ENCODE results near the gene HLA-A.

DNA sequence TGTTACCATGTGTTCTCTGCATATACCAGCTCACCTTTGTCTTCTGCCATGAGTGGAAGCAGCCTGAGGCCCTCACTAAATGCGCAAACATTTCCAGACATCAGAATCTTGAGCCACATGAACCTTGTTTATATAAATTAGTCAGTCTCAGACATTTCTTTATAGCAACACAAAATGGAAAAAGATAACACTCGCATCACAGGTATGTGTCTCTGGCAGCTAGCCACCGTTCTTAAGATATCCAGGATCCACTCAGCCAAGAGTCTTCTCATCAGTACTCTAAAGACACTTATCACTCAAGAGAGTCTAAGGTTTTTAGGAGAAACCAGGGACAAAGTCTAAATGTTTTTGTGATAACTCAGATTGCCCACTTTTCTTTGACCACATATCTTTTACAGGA, 43.1 kb upstream of the HLA-A start:
- no peak for TF ChIP-seq ZNF660 (CRISPR knock-in tag; IDR thresholded peaks at IDR 0.05; ENCODE audit: borderline replicate concordance, low read depth)
- TF ChIP-seq DNMT1 (CRISPR knock-in tag; IDR thresholded peaks at IDR 0.05), result no peak
- TF ChIP-seq, protein P1, sequence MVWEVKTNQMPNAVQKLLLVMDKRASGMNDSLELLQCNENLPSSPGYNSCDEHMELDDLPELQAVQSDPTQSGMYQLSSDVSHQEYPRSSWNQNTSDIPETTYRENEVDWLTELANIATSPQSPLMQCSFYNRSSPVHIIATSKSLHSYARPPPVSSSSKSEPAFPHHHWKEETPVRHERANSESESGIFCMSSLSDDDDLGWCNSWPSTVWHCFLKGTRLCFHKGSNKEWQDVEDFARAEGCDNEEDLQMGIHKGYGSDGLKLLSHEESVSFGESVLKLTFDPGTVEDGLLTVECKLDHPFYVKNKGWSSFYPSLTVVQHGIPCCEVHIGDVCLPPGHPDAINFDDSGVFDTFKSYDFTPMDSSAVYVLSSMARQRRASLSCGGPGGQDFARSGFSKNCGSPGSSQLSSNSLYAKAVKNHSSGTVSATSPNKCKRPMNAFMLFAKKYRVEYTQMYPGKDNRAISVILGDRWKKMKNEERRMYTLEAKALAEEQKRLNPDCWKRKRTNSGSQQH (CRISPR knock-in tag; IDR thresholded peaks at IDR 0.05; ENCODE audit: low read depth), result no peak
- TF ChIP-seq CREB1 (IDR thresholded peaks at IDR 0.05), result no peak
- TF ChIP-seq CREB1 (CRISPR knock-in tag; IDR thresholded peaks at IDR 0.05), result no peak
- TF ChIP-seq JUND (CRISPR knock-in tag; IDR thresholded peaks at IDR 0.05), result no peak
- no peak for TF ChIP-seq ZNF274 (CRISPR knock-in tag; IDR thresholded peaks at IDR 0.05)
- no peak for TF ChIP-seq ZBTB38 (CRISPR knock-in tag; IDR thresholded peaks at IDR 0.05)

Measured in HepG2 (cell line).